Gastroesophageal sphincter (tissue), 4 donors: ENCODE measurements around the gene CNTNAP2. TPM values are rescaled to one million over a fixed set of nuclear protein-coding genes. Genes with fewer than 3 reads are reported as not detected.

ENCODE experiments used
- ATAC-seq: fragments of 150-250 bp; one replicate; pipeline ENCODE4 v1.9.1; 2016; ENCODE audit warnings: mild to moderate bottlenecking, moderate library complexity
- H3K27ac ChIP-seq, 4 donors: fragments of 200-600 bp; sonication (generic) in 3 of 4; 1 replicate in 3 of 4; 2 replicates in 1 of 4; pipeline ENCODE4 v1.5.1; 2016 to 2019
- H3K27me3 ChIP-seq: fragments of 200-600 bp; sonication (generic); one replicate; pipeline ENCODE4 v1.5.1; 2019
- H3K36me3 ChIP-seq, 2 donors: fragments of 200-600 bp; sonication (generic); one replicate each; pipeline ENCODE4 v1.5.1; 2019; ENCODE audit warnings: control low read depth in 1 of 2
- H3K4me1 ChIP-seq, 3 donors: fragments of 200-600 bp; sonication (generic); 1 replicate in 2 of 3; 2 replicates in 1 of 3; pipeline ENCODE4 v1.5.1; 2016 to 2019; ENCODE audit warnings: control low read depth in 2 of 3
- H3K4me3 ChIP-seq, 2 donors: fragments of 200-600 bp; sonication (generic); one replicate each; pipeline ENCODE4 v1.5.1; 2019; ENCODE audit warnings: mild to moderate bottlenecking in 1 of 2, moderate library complexity in 1 of 2
- H3K9me3 ChIP-seq, 3 donors: fragments of 200-600 bp; sonication (generic); one replicate each; pipeline ENCODE4 v1.5.1; 2017 to 2019; ENCODE audit warnings: control low read depth in 2 of 3
- CTCF ChIP-seq, 4 experiments: fragments of 200-600 bp in 2 of 4; fragments of 450-650 bp in 2 of 4; sonication (generic) in 1 of 4; IDR thresholded peaks; one replicate each; pipeline ENCODE4 v1.5.1; 2017 to 2019; ENCODE audit warnings: antibody characterized with exemption in 4 of 4, mild to moderate bottlenecking in 2 of 4, moderate library complexity in 2 of 4
- EP300 ChIP-seq: sonication (generic); formaldehyde crosslinking; IDR thresholded peaks from one replicate; pipeline ENCODE4 v1.6.1; 2017; ENCODE audit warnings: antibody characterized with exemption, mild to moderate bottlenecking
- POLR2A ChIP-seq, 2 donors: fragments of 450-650 bp; IDR thresholded peaks; one replicate each; pipeline ENCODE4 v1.6.1; 2017; ENCODE audit warnings: antibody characterized with exemption in 2 of 2, mild to moderate bottlenecking in 2 of 2, moderate library complexity in 1 of 2
- POLR2AphosphoS5 ChIP-seq: sonication (generic); formaldehyde crosslinking; IDR thresholded peaks from one replicate; pipeline ENCODE4 v1.6.1; 2017; ENCODE audit warnings: antibody characterized with exemption
- WGBS, 2 donors: methylation state at CpG; one replicate each; pipeline ENCODE4 v1.1.5; 2018; ENCODE audit warnings: low coverage in 1 of 2; 5-methylcytosine and 5-hydroxymethylcytosine counted together
- total RNA-seq, 4 donors: library from RNA; depleted of rRNA; stranded (reverse); fragments of >200 nt; gene quantifications; one replicate each; pipeline ENCODE4 v1.1.0, GENCODE V29; 2016

The CNTNAP2 gene
- total RNA-seq, 4 donors from 2014 or later = 1.5 to 8.9 (median 3.2) TPM

DNA sequence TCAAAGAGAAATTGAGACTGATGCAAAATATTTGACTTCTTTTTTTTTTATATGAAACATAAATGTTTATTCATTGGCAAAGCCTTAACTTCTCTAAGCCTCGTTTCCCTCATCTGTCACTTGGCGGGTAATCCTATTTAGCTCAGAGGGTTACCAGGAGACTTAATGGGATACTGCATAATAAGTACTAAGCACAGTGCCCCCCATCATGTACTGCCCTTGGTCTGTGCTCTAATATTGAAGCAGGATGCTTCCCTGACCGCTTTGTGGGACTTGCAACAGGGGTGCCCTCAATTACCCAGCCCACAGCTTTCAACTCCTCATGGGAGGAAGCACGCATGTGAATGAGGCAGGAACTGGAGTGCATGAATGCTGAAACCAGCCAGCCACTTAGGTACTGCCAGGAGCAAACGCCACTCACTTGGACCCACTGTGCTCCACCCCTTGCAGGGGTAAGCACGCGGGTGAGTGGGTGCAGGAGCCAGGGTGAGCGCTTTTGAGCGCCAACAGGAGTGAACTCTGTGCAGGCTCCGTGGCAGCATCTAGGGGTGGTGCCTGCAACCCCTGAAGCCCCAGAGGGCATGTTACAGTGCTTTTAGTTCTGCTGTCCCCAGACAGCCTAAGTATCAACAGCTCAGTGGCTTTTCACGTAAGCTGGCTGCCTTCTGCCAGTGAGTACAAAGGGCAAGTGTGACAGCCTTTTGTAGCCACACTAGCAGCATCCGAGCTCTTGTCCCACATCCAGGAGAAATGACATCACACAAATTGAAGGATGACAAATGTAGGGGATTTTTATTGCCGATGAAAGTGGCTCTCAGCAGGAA is 2264.2 kb downstream of the CNTNAP2 start:
- ATAC-seq = no peak
- peak overlapping the region in 3 of 4 donors; percentile 35 to 62 (median 37) for H3K27ac ChIP-seq

GRCh38 chr7:148382596-148382995 is 2266.0 kb downstream of the CNTNAP2 start:
- 73% methylated on average over 1 of the region's 8 CpGs; no CpG with 5 or more reads in 1 of the 2 donors for WGBS, 2 donors
- Histone ChIP-seq H3K9me3 (peaks cover 0 to 8% (median 0%) of the 10 kb centered on the region in 3 donors), H3K27me3 (no peaks in the 10 kb centered on the region), H3K27ac (no peak overlapping the region), H3K4me1 (peaks cover 0 to 36% (median 0%) of the 10 kb centered on the region in 3 donors), H3K4me3 (no peak overlapping the region), H3K36me3 (no peaks in the 10 kb centered on the region)
- TF ChIP-seq EP300 = no peak
- TF ChIP-seq CTCF (IDR thresholded peaks at IDR 0.05) = no peak
- TF ChIP-seq POLR2A (IDR thresholded peaks at IDR 0.05) = no peak
- no peak for TF ChIP-seq POLR2AphosphoS5
- no peak for ATAC-seq

More for the DNA sequence above, 2264.2 kb downstream of the CNTNAP2 start:
- Histone ChIP-seq H3K27me3 (no peaks in the 10 kb centered on the region), H3K4me3 (no peak overlapping the region), H3K4me1 (peaks cover 0 to 36% (median 0%) of the 10 kb centered on the region in 3 donors), H3K9me3 (peaks cover 0 to 8% (median 0%) of the 10 kb centered on the region in 3 donors), H3K36me3 (no peaks in the 10 kb centered on the region)
- TF ChIP-seq CTCF (IDR thresholded peaks at IDR 0.05) (no peak), POLR2AphosphoS5 (peak; percentile 14)
- 28 to 78% methylated on average over 3 to 8 of the region's 13 CpGs for WGBS, 2 donors

- peaks cover 0 to 8% (median 0%) of the 10 kb centered on the region in 3 donors for H3K9me3 ChIP-seq
- ATAC-seq = no peak
- TF ChIP-seq CTCF (IDR thresholded peaks at IDR 0.05) (no peak), EP300 (no peak), POLR2A (IDR thresholded peaks at IDR 0.05) (no peak), POLR2AphosphoS5 (no peak)
- H3K4me1 ChIP-seq = peaks cover 0 to 36% (median 0%) of the 10 kb centered on the region in 3 donors
- no peak overlapping the region for H3K4me3 ChIP-seq
- no peaks in the 10 kb centered on the region for H3K27me3 ChIP-seq
- no peaks in the 10 kb centered on the region for H3K36me3 ChIP-seq
- WGBS, 2 donors = 57 to 72% methylated on average over 1 to 5 of the region's 14 CpGs
- no peak overlapping the region for H3K27ac ChIP-seq
Measured at GRCh38 chr7:148383651-148384050, 2267.1 kb downstream of the CNTNAP2 start.

GRCh38 chr7:148385009-148385682 is 2268.5 kb downstream of the CNTNAP2 start:
- no peak for ATAC-seq
- Histone ChIP-seq H3K27ac (peak overlapping the region in 3 of 4 donors; percentile 32 to 53 (median 47)), H3K4me3 (no peak overlapping the region), H3K36me3 (no peaks in the 10 kb centered on the region), H3K4me1 (peaks cover 0 to 25% (median 0%) of the 10 kb centered on the region in 3 donors), H3K27me3 (no peaks in the 10 kb centered on the region), H3K9me3 (peaks cover 0 to 8% (median 0%) of the 10 kb centered on the region in 3 donors)
- TF ChIP-seq CTCF (IDR thresholded peaks at IDR 0.05) = no peak
- no peak for TF ChIP-seq EP300
- no peak for TF ChIP-seq POLR2A (IDR thresholded peaks at IDR 0.05)
- no peak for TF ChIP-seq POLR2AphosphoS5
- 30 to 59% methylated on average over 7 to 10 of the region's 10 CpGs for WGBS, 2 donors
